NB4 (cell line): Measurements from ENCODE around the gene CLEC1A.

Experiments
- CTCF ChIP-seq: IDR thresholded peaks from one replicate; pipeline ENCODE4 v1.5.1; 2012; ENCODE audit warnings: low read depth, low read length
- MYC ChIP-seq: IDR thresholded peaks from 2 replicates; pipeline ENCODE4 v1.6.1; 2011; ENCODE audit warnings: low read depth, low read length
- POLR2A ChIP-seq: IDR thresholded peaks from 2 replicates; pipeline ENCODE4 v1.6.1; 2011; ENCODE audit warnings: mild to moderate bottlenecking; ENCODE audit not compliant: insufficient read length; ENCODE audit errors: extremely low read depth
- TF ChIP-seq, protein P1 (sequence below): IDR thresholded peaks from 2 replicates; pipeline ENCODE4 v1.6.1; 2011; ENCODE audit warnings: low read depth, low read length

DNA sequence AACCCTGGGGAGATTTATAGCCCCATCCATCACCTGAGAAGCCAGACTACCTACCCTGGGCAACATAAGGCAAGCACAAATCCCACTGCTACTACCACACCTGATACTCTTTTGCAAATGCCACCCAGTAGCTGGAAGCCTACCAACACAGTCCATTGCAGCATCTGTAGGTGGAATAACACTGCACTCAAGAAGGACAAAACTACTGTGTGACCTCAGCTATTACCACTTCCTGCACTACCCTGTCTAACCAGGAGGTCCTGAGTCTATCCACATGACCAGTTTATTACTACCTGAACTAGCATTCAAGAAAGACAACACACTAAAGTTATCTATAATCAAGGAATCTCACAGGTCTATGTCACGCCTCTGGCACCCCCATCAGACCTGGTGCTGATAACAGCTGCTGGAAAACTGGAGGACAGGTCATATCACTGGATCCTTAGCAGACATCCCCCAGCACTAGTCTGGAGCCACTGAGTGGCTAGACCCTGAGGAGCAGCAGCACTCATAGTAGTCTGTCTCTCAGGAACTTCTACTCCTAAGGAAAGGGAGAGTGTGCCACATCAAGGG is 2.9 kb upstream of the CLEC1A start:
- TF ChIP-seq CTCF, result no peak
- no peak for TF ChIP-seq POLR2A
- no peak for TF ChIP-seq MYC
- TF ChIP-seq, protein P1, sequence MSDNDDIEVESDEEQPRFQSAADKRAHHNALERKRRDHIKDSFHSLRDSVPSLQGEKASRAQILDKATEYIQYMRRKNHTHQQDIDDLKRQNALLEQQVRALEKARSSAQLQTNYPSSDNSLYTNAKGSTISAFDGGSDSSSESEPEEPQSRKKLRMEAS, result no peak
